ENCODE results near the gene PMF1.
"Not testable (repeated sequence)": the region's sequence is repeated elsewhere in the genome, so short reads cannot be mapped to it uniquely, and the experiment has no call there.

PMF1 gene

DNA sequence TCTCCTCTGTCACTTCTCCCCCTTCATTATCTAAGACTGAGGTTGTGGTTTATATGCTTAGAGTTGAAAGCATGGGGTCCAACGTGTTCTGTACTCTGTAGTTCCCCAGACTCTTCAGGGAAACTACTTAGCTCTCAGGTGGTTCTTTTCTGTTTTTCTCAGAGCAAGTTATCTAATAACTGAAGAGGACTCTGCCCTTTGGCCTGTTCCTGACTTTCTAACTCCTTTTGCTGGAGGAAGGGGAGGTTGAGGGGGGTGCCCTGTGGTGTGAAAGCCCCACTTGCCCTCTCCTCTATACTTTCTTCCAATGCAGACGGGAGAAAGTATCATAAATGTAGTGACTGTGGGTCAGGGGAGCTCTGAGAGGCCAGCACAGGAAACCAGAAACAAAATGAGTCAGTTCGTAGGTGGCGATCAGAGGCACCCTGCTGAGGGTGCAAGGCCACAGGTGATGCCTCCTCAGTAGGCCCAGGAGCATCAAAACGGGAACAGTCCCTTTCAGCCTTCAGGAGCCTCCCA lies 13.9 kb upstream of the PMF1 start:
- Histone ChIP-seq H3K36me3 (ENCODE audit: insufficient read depth, low read length) (no peaks in the 10 kb centered on the region), H2AFZ (ENCODE audit: low read length, unreplicated experiment) (no peak overlapping the region), H3K4me1 (ENCODE audit: control insufficient read depth, insufficient read depth, low read length, unreplicated experiment) (peaks cover 14% of the 10 kb centered on the region), H3K27me3 (ENCODE audit: insufficient read depth, low read length) (no peaks in the 10 kb centered on the region), H3K4me3 (ENCODE audit: low read depth, low read length) (no peak overlapping the region), H3K79me2 (ENCODE audit: control insufficient read depth, insufficient read depth, low read length, unreplicated experiment) (peaks cover 53% of the 10 kb centered on the region), H3K27ac (ENCODE audit: low read depth, low read length) (no peak overlapping the region)

DNA sequence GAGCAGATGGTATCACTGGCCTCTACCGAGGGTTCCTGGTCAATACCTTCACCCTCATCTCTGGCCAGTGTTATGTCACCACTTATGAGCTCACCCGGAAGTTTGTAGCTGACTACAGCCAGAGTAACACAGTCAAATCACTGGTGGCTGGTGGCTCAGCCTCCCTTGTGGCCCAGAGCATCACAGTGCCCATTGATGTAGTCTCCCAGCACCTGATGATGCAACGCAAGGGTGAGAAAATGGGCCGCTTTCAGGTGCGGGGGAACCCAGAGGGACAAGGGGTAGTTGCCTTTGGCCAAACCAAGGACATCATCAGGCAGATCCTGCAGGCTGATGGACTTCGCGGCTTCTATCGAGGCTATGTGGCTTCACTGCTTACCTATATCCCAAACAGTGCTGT lies 12.8 kb upstream of the PMF1 start:
- no peak overlapping the region for H2AFZ ChIP-seq (ENCODE audit: low read length, unreplicated experiment)
- no peaks in the 10 kb centered on the region for H3K36me3 ChIP-seq (ENCODE audit: insufficient read depth, low read length)
- H3K27me3 ChIP-seq (ENCODE audit: insufficient read depth, low read length) = no peaks in the 10 kb centered on the region
- peaks cover 50% of the 10 kb centered on the region for H3K79me2 ChIP-seq (ENCODE audit: control insufficient read depth, insufficient read depth, low read length, unreplicated experiment)
- H3K4me1 ChIP-seq (ENCODE audit: control insufficient read depth, insufficient read depth, low read length, unreplicated experiment) = peaks cover 9% of the 10 kb centered on the region
- no peak overlapping the region for H3K27ac ChIP-seq (ENCODE audit: low read depth, low read length)
- no peak overlapping the region for H3K4me3 ChIP-seq (ENCODE audit: low read depth, low read length)

DNA sequence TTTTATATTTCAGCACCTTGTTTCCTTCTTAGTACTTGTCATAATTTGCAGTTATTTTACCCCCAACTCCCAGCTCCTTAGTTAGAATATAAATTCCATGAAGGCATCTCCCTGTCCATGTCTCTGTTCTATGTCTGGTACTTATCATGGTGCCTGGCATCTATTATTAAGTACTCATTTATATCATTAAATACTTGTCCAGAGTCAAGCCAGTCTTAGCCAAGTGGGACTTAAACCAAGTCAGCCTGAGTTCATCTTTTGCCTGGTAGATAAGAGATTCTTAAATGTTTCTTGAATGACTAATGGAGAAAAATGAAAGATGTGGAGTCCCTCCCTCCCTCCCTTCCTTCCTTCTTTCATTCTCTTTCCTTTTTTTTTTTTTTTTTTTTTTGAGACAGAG lies 9.5 kb upstream of the PMF1 start:
- Histone ChIP-seq H3K4me1 (ENCODE audit: control insufficient read depth, insufficient read depth, low read length, unreplicated experiment) (peaks cover 9% of the 10 kb centered on the region), H3K27me3 (ENCODE audit: insufficient read depth, low read length) (no peaks in the 10 kb centered on the region), H3K4me3 (ENCODE audit: low read depth, low read length) (no peak overlapping the region), H2AFZ (ENCODE audit: low read length, unreplicated experiment) (no peak overlapping the region), H3K36me3 (ENCODE audit: insufficient read depth, low read length) (no peaks in the 10 kb centered on the region), H3K79me2 (ENCODE audit: control insufficient read depth, insufficient read depth, low read length, unreplicated experiment) (peaks cover 26% of the 10 kb centered on the region), H3K27ac (ENCODE audit: low read depth, low read length) (peak overlapping the region; percentile 39)

DNA sequence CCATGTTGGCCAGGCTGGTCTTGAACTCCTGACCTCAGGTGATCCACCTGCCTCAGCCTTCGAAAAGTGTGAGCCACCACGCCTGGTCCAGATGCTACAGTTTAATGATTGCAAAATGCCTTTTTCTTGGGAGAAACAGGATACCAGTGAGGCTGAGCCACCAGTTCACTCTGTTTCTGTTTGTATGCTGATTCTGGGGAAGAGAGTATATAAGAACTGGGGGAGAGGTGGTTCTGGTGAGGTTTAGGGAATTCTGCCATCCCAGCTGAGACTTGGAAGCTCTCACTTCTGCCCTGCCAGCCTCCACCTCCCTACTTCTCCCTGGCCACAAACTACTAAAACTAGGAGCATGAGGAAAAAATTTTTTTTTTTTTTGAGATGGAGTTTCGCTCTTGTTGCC lies 8.1 kb upstream of the PMF1 start:
- Histone ChIP-seq H3K27me3 (ENCODE audit: insufficient read depth, low read length) (no peaks in the 10 kb centered on the region), H3K27ac (ENCODE audit: low read depth, low read length) (no peak overlapping the region), H3K79me2 (ENCODE audit: control insufficient read depth, insufficient read depth, low read length, unreplicated experiment) (peaks cover 22% of the 10 kb centered on the region), H2AFZ (ENCODE audit: low read length, unreplicated experiment) (no peak overlapping the region), H3K36me3 (ENCODE audit: insufficient read depth, low read length) (no peaks in the 10 kb centered on the region), H3K4me1 (ENCODE audit: control insufficient read depth, insufficient read depth, low read length, unreplicated experiment) (peaks cover 9% of the 10 kb centered on the region), H3K4me3 (ENCODE audit: low read depth, low read length) (no peak overlapping the region)

DNA sequence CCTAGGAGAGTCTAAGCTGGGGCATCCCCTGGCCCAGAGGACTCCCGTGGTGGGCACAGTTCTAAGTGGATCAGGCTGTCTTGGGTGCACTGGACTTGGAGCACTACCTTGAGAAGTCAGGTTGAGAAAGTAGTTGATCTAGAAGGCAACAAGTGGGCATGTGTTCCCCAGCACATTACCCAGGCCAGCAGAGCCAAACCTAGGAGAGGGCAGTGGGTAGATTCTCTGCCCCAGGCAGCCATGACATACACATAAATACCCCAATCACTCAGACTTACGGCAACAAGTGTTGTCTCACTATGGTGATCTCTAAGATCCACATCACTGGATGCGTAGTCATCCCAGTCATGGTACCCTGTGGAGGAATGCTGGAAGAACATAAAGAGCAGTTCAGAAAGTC lies 1.6 kb upstream of the PMF1 start:
- H2AFZ ChIP-seq (ENCODE audit: low read length, unreplicated experiment) = no peak overlapping the region
- H3K27me3 ChIP-seq (ENCODE audit: insufficient read depth, low read length) = no peaks in the 10 kb centered on the region
- H3K36me3 ChIP-seq (ENCODE audit: insufficient read depth, low read length) = no peaks in the 10 kb centered on the region
- no peak overlapping the region for H3K27ac ChIP-seq (ENCODE audit: low read depth, low read length)
- H3K79me2 ChIP-seq (ENCODE audit: control insufficient read depth, insufficient read depth, low read length, unreplicated experiment) = peaks cover 4% of the 10 kb centered on the region
- H3K4me1 ChIP-seq (ENCODE audit: control insufficient read depth, insufficient read depth, low read length, unreplicated experiment) = peaks cover 5% of the 10 kb centered on the region
- no peak overlapping the region for H3K4me3 ChIP-seq (ENCODE audit: low read depth, low read length)

DNA sequence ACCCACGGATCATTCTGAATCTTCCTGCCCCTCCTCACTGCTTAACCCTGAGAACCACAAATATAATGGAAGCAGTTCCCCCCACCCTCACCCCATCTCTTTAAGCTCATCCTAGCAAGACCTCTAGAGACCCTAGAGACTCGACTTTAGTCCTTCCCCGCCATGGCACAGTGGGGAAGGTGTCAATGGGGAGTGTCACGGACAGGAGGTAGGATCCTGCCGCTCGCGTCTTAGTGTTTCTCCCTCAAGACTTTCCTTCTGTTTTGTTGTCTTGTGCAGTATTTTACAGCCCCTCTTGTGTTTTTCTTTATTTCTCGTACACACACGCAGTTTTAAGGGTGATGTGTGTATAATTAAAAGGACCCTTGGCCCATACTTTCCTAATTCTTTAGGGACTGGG lies 677 bp upstream of the PMF1 start:
- Histone ChIP-seq H3K27ac (ENCODE audit: low read depth, low read length) (peak overlapping the region; percentile 96), H3K79me2 (ENCODE audit: control insufficient read depth, insufficient read depth, low read length, unreplicated experiment) (peaks cover 4% of the 10 kb centered on the region), H3K4me3 (ENCODE audit: low read depth, low read length) (peak overlapping the region; percentile 95), H3K36me3 (ENCODE audit: insufficient read depth, low read length) (no peaks in the 10 kb centered on the region), H2AFZ (ENCODE audit: low read length, unreplicated experiment) (no peak overlapping the region), H3K27me3 (ENCODE audit: insufficient read depth, low read length) (no peaks in the 10 kb centered on the region), H3K4me1 (ENCODE audit: control insufficient read depth, insufficient read depth, low read length, unreplicated experiment) (peaks cover 5% of the 10 kb centered on the region)

DNA sequence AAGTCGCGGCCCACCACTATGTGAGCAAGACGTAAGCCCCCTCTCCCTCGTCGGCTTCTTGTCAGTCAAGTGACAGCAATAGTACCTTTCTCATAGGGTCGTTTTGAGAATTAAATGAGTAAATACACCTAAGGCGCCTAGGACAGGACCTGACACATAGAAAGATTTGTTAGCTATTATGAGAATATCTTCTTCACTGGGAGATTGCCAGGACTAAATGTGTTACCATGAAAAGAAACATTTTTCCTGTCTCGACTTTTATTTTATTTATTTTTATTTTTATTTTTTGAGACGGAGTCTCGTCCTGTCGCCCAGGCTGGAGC lies 798 bp downstream of the PMF1 start:
- Histone ChIP-seq H3K4me1 (ENCODE audit: control insufficient read depth, insufficient read depth, low read length, unreplicated experiment) (peaks cover 17% of the 10 kb centered on the region), H3K36me3 (ENCODE audit: insufficient read depth, low read length) (no peaks in the 10 kb centered on the region), H2AFZ (ENCODE audit: low read length, unreplicated experiment) (peak overlapping the region; percentile 72), H3K4me3 (ENCODE audit: low read depth, low read length) (peak overlapping the region; percentile 95), H3K79me2 (ENCODE audit: control insufficient read depth, insufficient read depth, low read length, unreplicated experiment) (peaks cover 4% of the 10 kb centered on the region), H3K27me3 (ENCODE audit: insufficient read depth, low read length) (no peaks in the 10 kb centered on the region), H3K27ac (ENCODE audit: low read depth, low read length) (peak overlapping the region; percentile 96)

DNA sequence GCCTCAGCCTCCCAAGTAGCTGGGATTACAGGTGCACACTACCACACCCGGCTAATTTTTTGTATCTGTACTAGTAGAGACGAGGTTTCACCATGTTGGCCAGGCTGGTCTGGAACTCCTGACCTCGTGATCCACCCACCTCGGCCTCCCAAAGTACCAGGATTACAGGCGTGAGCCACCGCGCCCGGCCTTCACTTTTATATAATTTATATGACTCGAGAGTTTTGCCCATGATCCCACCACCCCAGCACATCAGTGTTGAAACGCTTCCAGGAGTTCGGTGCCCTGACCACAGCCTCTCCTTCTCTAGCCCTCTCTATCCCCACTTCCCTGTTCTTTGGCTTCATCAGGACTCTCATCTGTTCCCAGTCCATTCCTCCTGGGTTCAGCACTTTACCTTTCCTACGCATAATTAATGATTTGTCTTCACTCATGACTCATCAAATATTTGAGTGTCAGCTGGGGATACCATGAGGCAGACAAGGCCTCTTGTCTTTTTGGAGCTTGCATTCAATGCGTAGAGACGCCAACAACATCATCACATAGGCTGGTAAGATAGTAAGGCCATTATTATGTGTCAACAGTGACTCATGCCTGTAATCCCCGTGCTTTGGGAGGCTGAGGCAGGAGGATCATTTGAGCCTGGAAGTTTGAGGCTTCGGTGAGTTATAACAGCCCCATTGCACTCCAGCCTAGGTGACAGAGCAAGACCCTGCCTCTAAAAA lies 1.4 kb downstream of the PMF1 start:
- Histone ChIP-seq H3K27ac (ENCODE audit: low read depth, low read length) (peak overlapping the region; percentile 96), H3K27me3 (ENCODE audit: insufficient read depth, low read length) (no peaks in the 10 kb centered on the region), H3K4me3 (ENCODE audit: low read depth, low read length) (peak overlapping the region; percentile 95; the same call in 1 of the 2 replicates), H3K79me2 (ENCODE audit: control insufficient read depth, insufficient read depth, low read length, unreplicated experiment) (peaks cover 6% of the 10 kb centered on the region), H3K4me1 (ENCODE audit: control insufficient read depth, insufficient read depth, low read length, unreplicated experiment) (peaks cover 17% of the 10 kb centered on the region), H3K36me3 (ENCODE audit: insufficient read depth, low read length) (no peaks in the 10 kb centered on the region), H2AFZ (ENCODE audit: low read length, unreplicated experiment) (no peak overlapping the region)

DNA sequence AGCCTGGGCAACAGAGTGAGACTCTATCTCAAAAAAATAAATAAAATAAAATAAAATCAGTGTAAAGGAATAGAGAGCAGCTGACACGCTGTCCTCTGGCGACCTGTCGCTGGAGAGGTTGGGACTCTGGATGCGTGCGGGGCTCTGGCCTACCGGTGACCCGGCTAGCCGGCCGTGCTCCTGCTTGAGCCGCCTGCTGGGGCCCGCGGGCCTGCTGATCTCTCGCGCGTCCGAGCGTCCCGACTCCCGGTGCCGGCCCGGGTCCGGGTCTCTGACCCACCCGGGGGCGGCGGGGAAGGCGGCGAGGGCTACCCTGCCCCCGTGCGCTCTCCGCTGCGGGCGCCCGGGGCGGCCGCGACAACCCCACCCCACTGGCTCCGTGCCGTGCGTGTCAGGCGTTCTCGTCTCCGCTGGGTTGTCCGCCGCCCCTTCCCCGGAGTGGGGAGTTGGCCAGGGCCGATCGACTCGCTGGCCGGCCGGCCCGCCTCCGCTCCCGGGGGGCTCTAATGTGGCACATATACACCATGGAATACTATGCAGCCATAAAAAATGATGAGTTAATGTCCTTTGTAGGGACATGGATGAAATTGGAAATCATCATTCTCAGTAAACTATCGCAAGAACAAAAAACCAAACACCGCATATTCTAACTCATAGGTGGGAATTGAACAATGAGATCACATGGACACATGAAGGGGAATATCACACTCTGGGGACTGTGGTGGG lies 3.7 kb downstream of the PMF1 start:
- H3K27ac ChIP-seq (ENCODE audit: low read depth, low read length); H3K27me3 ChIP-seq (ENCODE audit: insufficient read depth, low read length); H3K4me3 ChIP-seq (ENCODE audit: low read depth, low read length); H3K36me3 ChIP-seq (ENCODE audit: insufficient read depth, low read length); H2AFZ ChIP-seq (ENCODE audit: low read length, unreplicated experiment); H3K79me2 ChIP-seq (ENCODE audit: control insufficient read depth, insufficient read depth, low read length, unreplicated experiment): not testable (repeated sequence)
- peaks cover 17% of the 10 kb centered on the region for H3K4me1 ChIP-seq (ENCODE audit: control insufficient read depth, insufficient read depth, low read length, unreplicated experiment)

DNA sequence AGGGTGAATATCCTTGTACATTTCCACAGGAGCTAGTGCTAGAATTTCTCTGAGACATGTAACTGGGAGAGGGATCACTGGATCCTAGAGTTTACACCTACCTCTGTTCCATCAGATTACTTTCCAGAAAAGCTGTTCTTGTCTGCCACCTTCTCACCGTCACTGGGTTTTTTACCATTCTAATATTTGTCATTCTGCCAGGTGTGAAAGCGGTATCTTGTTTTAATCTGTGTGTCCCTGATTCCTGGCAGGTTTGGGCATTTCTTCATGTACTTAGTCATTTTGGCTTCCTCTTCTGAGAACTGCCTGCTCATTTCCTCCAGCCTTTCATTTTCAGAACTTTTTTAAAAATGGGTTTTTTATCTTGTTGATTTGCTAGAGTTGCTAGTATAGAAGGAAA lies 5.1 kb downstream of the PMF1 start:
- H3K79me2 ChIP-seq (ENCODE audit: control insufficient read depth, insufficient read depth, low read length, unreplicated experiment) = peaks cover 8% of the 10 kb centered on the region
- peaks cover 21% of the 10 kb centered on the region for H3K4me1 ChIP-seq (ENCODE audit: control insufficient read depth, insufficient read depth, low read length, unreplicated experiment)
- no peaks in the 10 kb centered on the region for H3K36me3 ChIP-seq (ENCODE audit: insufficient read depth, low read length)
- no peaks in the 10 kb centered on the region for H3K27me3 ChIP-seq (ENCODE audit: insufficient read depth, low read length)
- H3K27ac ChIP-seq (ENCODE audit: low read depth, low read length) = peak overlapping the region; percentile 79
- no peak overlapping the region for H2AFZ ChIP-seq (ENCODE audit: low read length, unreplicated experiment)
- H3K4me3 ChIP-seq (ENCODE audit: low read depth, low read length) = peak overlapping the region; percentile 55

DNA sequence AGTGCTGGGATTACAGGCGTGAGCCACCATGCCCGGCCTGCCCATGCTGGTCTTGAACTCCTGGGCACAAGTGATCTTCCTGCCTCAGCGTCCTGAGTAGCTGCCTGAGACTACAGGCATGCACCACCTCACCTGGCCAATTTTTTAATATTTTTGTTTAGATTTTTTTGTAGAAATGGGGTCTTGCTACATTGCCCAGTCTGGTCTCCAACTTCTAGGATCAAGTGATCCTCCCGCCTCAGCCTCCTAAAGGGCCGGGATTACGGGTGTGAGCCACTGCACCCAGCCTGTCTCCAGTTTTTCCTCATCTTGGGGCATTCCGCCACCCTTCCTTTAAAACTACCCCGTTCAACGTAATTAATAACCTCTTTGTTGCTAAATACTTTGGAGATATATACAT lies 7.4 kb downstream of the PMF1 start:
- Histone ChIP-seq H3K4me3 (ENCODE audit: low read depth, low read length) (no peak overlapping the region), H3K27me3 (ENCODE audit: insufficient read depth, low read length) (no peaks in the 10 kb centered on the region), H3K79me2 (ENCODE audit: control insufficient read depth, insufficient read depth, low read length, unreplicated experiment) (peaks cover 4% of the 10 kb centered on the region), H3K27ac (ENCODE audit: low read depth, low read length) (no peak overlapping the region), H3K36me3 (ENCODE audit: insufficient read depth, low read length) (no peaks in the 10 kb centered on the region), H3K4me1 (ENCODE audit: control insufficient read depth, insufficient read depth, low read length, unreplicated experiment) (peaks cover 20% of the 10 kb centered on the region), H2AFZ (ENCODE audit: low read length, unreplicated experiment) (no peak overlapping the region)
